ENCODE data around the gene DIP2C.

Gene DIP2C

DNA sequence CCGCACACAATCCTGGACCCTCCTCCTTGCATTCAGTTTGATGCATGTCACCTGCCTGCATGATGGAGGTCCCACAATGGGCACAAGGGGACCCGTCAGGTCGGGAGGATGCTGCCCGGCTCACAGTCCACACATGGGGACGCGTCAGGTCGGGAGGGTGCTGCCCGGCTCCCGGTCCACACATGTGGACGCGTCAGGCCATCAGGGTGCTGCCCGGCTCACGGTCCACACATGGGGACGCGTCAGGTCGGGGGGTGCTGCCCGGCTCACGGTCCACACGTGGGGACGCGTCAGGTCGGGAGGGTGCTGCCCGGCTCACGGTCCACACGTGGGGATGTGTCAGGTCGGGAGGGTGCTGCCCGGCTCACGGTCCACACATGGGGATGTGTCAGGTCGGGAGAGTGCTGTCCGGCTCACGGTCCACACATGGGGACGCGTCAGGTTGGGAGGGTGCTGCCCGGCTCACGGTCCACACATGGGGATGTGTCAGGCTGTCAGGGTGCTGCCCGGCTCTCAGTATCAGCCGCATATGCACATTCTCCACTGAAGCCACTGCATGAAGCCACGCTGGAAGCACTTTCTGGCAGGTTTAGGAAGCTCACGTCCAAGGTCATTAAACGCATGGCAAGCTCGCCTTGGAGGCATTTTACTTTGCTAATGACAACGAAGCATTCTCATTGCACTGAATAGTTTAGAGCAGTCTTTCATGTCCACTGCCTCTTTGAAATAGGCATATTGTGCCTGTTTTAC, 50.3 kb downstream of the DIP2C start:
- H3K27ac ChIP-seq (ENCODE audit: low read length): no peak overlapping the region
- DNase-seq (no peak), ATAC-seq (ENCODE audit: insufficient read depth, low read depth) (no peak)
- no peak overlapping the region for H3K9ac ChIP-seq (ENCODE audit: low read depth, low read length)
- H3K4me3 ChIP-seq (ENCODE audit: low read depth in 1 of 2, low read length in 2 of 2): no peak overlapping the region
- H4K20me1 ChIP-seq (ENCODE audit: insufficient read depth, low read length): no peaks in the 10 kb centered on the region
- no peaks in the 10 kb centered on the region for H3K36me3 ChIP-seq (ENCODE audit: insufficient read depth, low read length)
- no peak overlapping the region for H2AFZ ChIP-seq (ENCODE audit: low read depth, low read length)
- H3K4me2 ChIP-seq (ENCODE audit: insufficient read depth, low read length): no peak overlapping the region
- no peaks in the 10 kb centered on the region for H3K79me2 ChIP-seq (ENCODE audit: insufficient read depth, low read length)
- peaks cover 9% of the 10 kb centered on the region for H3K27me3 ChIP-seq (ENCODE audit: insufficient read depth, low read length, poor library complexity)
- no peaks in the 10 kb centered on the region for H3K9me3 ChIP-seq (ENCODE audit: insufficient read depth, low read length, severe bottlenecking)
- H3K4me1 ChIP-seq (ENCODE audit: insufficient read depth, low read length): no peaks in the 10 kb centered on the region
- TF ChIP-seq, protein P1, sequence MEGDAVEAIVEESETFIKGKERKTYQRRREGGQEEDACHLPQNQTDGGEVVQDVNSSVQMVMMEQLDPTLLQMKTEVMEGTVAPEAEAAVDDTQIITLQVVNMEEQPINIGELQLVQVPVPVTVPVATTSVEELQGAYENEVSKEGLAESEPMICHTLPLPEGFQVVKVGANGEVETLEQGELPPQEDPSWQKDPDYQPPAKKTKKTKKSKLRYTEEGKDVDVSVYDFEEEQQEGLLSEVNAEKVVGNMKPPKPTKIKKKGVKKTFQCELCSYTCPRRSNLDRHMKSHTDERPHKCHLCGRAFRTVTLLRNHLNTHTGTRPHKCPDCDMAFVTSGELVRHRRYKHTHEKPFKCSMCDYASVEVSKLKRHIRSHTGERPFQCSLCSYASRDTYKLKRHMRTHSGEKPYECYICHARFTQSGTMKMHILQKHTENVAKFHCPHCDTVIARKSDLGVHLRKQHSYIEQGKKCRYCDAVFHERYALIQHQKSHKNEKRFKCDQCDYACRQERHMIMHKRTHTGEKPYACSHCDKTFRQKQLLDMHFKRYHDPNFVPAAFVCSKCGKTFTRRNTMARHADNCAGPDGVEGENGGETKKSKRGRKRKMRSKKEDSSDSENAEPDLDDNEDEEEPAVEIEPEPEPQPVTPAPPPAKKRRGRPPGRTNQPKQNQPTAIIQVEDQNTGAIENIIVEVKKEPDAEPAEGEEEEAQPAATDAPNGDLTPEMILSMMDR (IDR thresholded peaks at IDR 0.05; ENCODE audit: borderline replicate concordance, extremely low read depth, low read length, poor library complexity, severe bottlenecking): no peak
- TF ChIP-seq EZH2 (IDR thresholded peaks at IDR 0.05; ENCODE audit: borderline replicate concordance, low read depth, low read length, severe bottlenecking): no peak

- Histone ChIP-seq H2AFZ (ENCODE audit: low read depth, low read length) (no peak overlapping the region), H4K20me1 (ENCODE audit: insufficient read depth, low read length) (no peaks in the 10 kb centered on the region), H3K4me2 (ENCODE audit: insufficient read depth, low read length) (no peak overlapping the region), H3K9ac (ENCODE audit: low read depth, low read length) (no peak overlapping the region), H3K4me3 (ENCODE audit: low read depth in 1 of 2, low read length in 2 of 2) (no peak overlapping the region), H3K79me2 (ENCODE audit: insufficient read depth, low read length) (no peaks in the 10 kb centered on the region), H3K4me1 (ENCODE audit: insufficient read depth, low read length) (no peaks in the 10 kb centered on the region), H3K36me3 (ENCODE audit: insufficient read depth, low read length) (no peaks in the 10 kb centered on the region), H3K9me3 (ENCODE audit: insufficient read depth, low read length, severe bottlenecking) (no peaks in the 10 kb centered on the region), H3K27ac (ENCODE audit: low read length) (no peak overlapping the region), H3K27me3 (ENCODE audit: insufficient read depth, low read length, poor library complexity) (peaks cover 9% of the 10 kb centered on the region)
- TF ChIP-seq EZH2 (IDR thresholded peaks at IDR 0.05; ENCODE audit: borderline replicate concordance, low read depth, low read length, severe bottlenecking): no peak
- TF ChIP-seq, protein P1 (IDR thresholded peaks at IDR 0.05; ENCODE audit: borderline replicate concordance, extremely low read depth, low read length, poor library complexity, severe bottlenecking): no peak
- no peak for ATAC-seq (ENCODE audit: insufficient read depth, low read depth)
- DNase-seq: no peak
Observed at GRCh38 chr10:637771-638195, 51.7 kb downstream of the DIP2C start.

- no peaks in the 10 kb centered on the region for H3K9me3 ChIP-seq (ENCODE audit: insufficient read depth, low read length, severe bottlenecking)
- DNase-seq (no peak), ATAC-seq (ENCODE audit: insufficient read depth, low read depth) (no peak)
- no peaks in the 10 kb centered on the region for H3K4me1 ChIP-seq (ENCODE audit: insufficient read depth, low read length)
- no peak overlapping the region for H2AFZ ChIP-seq (ENCODE audit: low read depth, low read length)
- no peak for TF ChIP-seq EZH2 (IDR thresholded peaks at IDR 0.05; ENCODE audit: borderline replicate concordance, low read depth, low read length, severe bottlenecking)
- TF ChIP-seq, protein P1 (IDR thresholded peaks at IDR 0.05; ENCODE audit: borderline replicate concordance, extremely low read depth, low read length, poor library complexity, severe bottlenecking): no peak
- no peaks in the 10 kb centered on the region for H3K79me2 ChIP-seq (ENCODE audit: insufficient read depth, low read length)
- H3K36me3 ChIP-seq (ENCODE audit: insufficient read depth, low read length): no peaks in the 10 kb centered on the region
- H3K4me2 ChIP-seq (ENCODE audit: insufficient read depth, low read length): no peak overlapping the region
- H4K20me1 ChIP-seq (ENCODE audit: insufficient read depth, low read length): no peaks in the 10 kb centered on the region
- peaks cover 9% of the 10 kb centered on the region for H3K27me3 ChIP-seq (ENCODE audit: insufficient read depth, low read length, poor library complexity)
- H3K27ac ChIP-seq (ENCODE audit: low read length): no peak overlapping the region
- no peak overlapping the region for H3K9ac ChIP-seq (ENCODE audit: low read depth, low read length)
- H3K4me3 ChIP-seq (ENCODE audit: low read depth in 1 of 2, low read length in 2 of 2): no peak overlapping the region
Observed at GRCh38 chr10:637221-637620, 52.2 kb downstream of the DIP2C start.

Measured in DND-41 (cell line).